ENCODE results near the gene DRC3. TPM values are rescaled to one million over a fixed set of nuclear protein-coding genes. Genes with fewer than 3 reads are reported as not detected.

Gene DRC3
- total RNA-seq, 1 donor from 2014 or later, result 0.43 TPM

GRCh38 chr17:17978481-17979424 lies 6.1 kb downstream of the DRC3 start:
- Histone ChIP-seq H3K27ac (ENCODE audit: low read depth, low read length) (no peak overlapping the region), H3K4me3 (ENCODE audit: insufficient read depth, low read depth, low read length) (no peak overlapping the region), H3K27me3 (ENCODE audit: insufficient read depth, low read length) (no peaks in the 10 kb centered on the region), H3K9ac (ENCODE audit: low read length) (no peak overlapping the region), H3K4me2 (ENCODE audit: low read length) (no peak overlapping the region), H3K79me2 (ENCODE audit: insufficient read depth, low read length) (no peaks in the 10 kb centered on the region), H3K4me1 (ENCODE audit: insufficient read depth, low read length) (no peaks in the 10 kb centered on the region), H3K9me3 (ENCODE audit: insufficient read depth, low read depth, low read length) (no peaks in the 10 kb centered on the region), H2AFZ (ENCODE audit: low read depth, low read length) (no peak overlapping the region), H4K20me1 (ENCODE audit: insufficient read depth, low read length) (no peaks in the 10 kb centered on the region), H3K36me3 (ENCODE audit: insufficient read depth, low read length) (no peaks in the 10 kb centered on the region)
- Mint-ChIP-seq H3K4me3 (ENCODE audit: unreplicated experiment) (no peak overlapping the region), H3K9me3 (ENCODE audit: unreplicated experiment) (peaks cover 4% of the 10 kb centered on the region), H3K4me1 (ENCODE audit: low read depth, unreplicated experiment) (peaks cover 2% of the 10 kb centered on the region), H3K27ac (ENCODE audit: unreplicated experiment) (no peak overlapping the region), H3K36me3 (ENCODE audit: low read depth, unreplicated experiment) (peaks cover 2% of the 10 kb centered on the region), H3K27me3 (ENCODE audit: low read depth, unreplicated experiment) (no peaks in the 10 kb centered on the region)
- TF ChIP-seq CTCF (IDR thresholded peaks at IDR 0.05; ENCODE audit: insufficient read depth, low read depth, low read length), result no peak
- TF ChIP-seq EZH2 (IDR thresholded peaks at IDR 0.05; ENCODE audit: insufficient read depth, low read length), result no peak
- no peak for DNase-seq (ENCODE audit: low read depth)
- FAIRE-seq, result no peak

GRCh38 chr17:17979778-17980177 lies 7.1 kb downstream of the DRC3 start:
- Histone ChIP-seq H3K27ac (ENCODE audit: low read depth, low read length) (no peak overlapping the region), H3K36me3 (ENCODE audit: insufficient read depth, low read length) (no peaks in the 10 kb centered on the region), H3K4me1 (ENCODE audit: insufficient read depth, low read length) (no peaks in the 10 kb centered on the region), H4K20me1 (ENCODE audit: insufficient read depth, low read length) (no peaks in the 10 kb centered on the region), H3K9me3 (ENCODE audit: insufficient read depth, low read depth, low read length) (no peaks in the 10 kb centered on the region), H3K79me2 (ENCODE audit: insufficient read depth, low read length) (no peaks in the 10 kb centered on the region), H3K9ac (ENCODE audit: low read length) (no peak overlapping the region), H3K27me3 (ENCODE audit: insufficient read depth, low read length) (no peaks in the 10 kb centered on the region), H2AFZ (ENCODE audit: low read depth, low read length) (no peak overlapping the region), H3K4me2 (ENCODE audit: low read length) (no peak overlapping the region), H3K4me3 (ENCODE audit: insufficient read depth, low read depth, low read length) (no peak overlapping the region)
- Mint-ChIP-seq H3K4me1 (ENCODE audit: low read depth, unreplicated experiment) (peaks cover 2% of the 10 kb centered on the region), H3K36me3 (ENCODE audit: low read depth, unreplicated experiment) (peaks cover 2% of the 10 kb centered on the region), H3K27me3 (ENCODE audit: low read depth, unreplicated experiment) (no peaks in the 10 kb centered on the region), H3K9me3 (ENCODE audit: unreplicated experiment) (peaks cover 4% of the 10 kb centered on the region), H3K27ac (ENCODE audit: unreplicated experiment) (no peak overlapping the region), H3K4me3 (ENCODE audit: unreplicated experiment) (no peak overlapping the region)
- TF ChIP-seq EZH2 (IDR thresholded peaks at IDR 0.05; ENCODE audit: insufficient read depth, low read length), result no peak
- TF ChIP-seq CTCF (IDR thresholded peaks at IDR 0.05; ENCODE audit: insufficient read depth, low read depth, low read length), result no peak
- DNase-seq (ENCODE audit: low read depth) (no peak), FAIRE-seq (no peak)

- Mint-ChIP-seq H3K4me1 (ENCODE audit: low read depth, unreplicated experiment) (peaks cover 2% of the 10 kb centered on the region), H3K27me3 (ENCODE audit: low read depth, unreplicated experiment) (no peaks in the 10 kb centered on the region), H3K4me3 (ENCODE audit: unreplicated experiment) (no peak overlapping the region), H3K36me3 (ENCODE audit: low read depth, unreplicated experiment) (peaks cover 2% of the 10 kb centered on the region), H3K9me3 (ENCODE audit: unreplicated experiment) (no peaks in the 10 kb centered on the region), H3K27ac (ENCODE audit: unreplicated experiment) (no peak overlapping the region)
- no peak overlapping the region for H3K27ac ChIP-seq (ENCODE audit: low read depth, low read length)
- H3K36me3 ChIP-seq (ENCODE audit: insufficient read depth, low read length), result no peaks in the 10 kb centered on the region
- no peak overlapping the region for H3K4me3 ChIP-seq (ENCODE audit: insufficient read depth, low read depth, low read length)
- H2AFZ ChIP-seq (ENCODE audit: low read depth, low read length), result no peak overlapping the region
- no peak for FAIRE-seq
- no peaks in the 10 kb centered on the region for H4K20me1 ChIP-seq (ENCODE audit: insufficient read depth, low read length)
- no peaks in the 10 kb centered on the region for H3K79me2 ChIP-seq (ENCODE audit: insufficient read depth, low read length)
- H3K4me1 ChIP-seq (ENCODE audit: insufficient read depth, low read length), result no peaks in the 10 kb centered on the region
- H3K9me3 ChIP-seq (ENCODE audit: insufficient read depth, low read depth, low read length), result no peaks in the 10 kb centered on the region
- no peak overlapping the region for H3K9ac ChIP-seq (ENCODE audit: low read length)
- H3K27me3 ChIP-seq (ENCODE audit: insufficient read depth, low read length), result no peaks in the 10 kb centered on the region
- no peak for TF ChIP-seq CTCF (IDR thresholded peaks at IDR 0.05; ENCODE audit: insufficient read depth, low read depth, low read length)
- no peak for TF ChIP-seq EZH2 (IDR thresholded peaks at IDR 0.05; ENCODE audit: insufficient read depth, low read length)
- no peak for DNase-seq (ENCODE audit: low read depth)
- no peak overlapping the region for H3K4me2 ChIP-seq (ENCODE audit: low read length)
Measured at GRCh38 chr17:17981330-17981729, 8.7 kb downstream of the DRC3 start.
